Measurements from ENCODE around the gene TOX4.
A peak's percentile ranks its signal among the peaks of the same experiment; 100 is the strongest.

TOX4 gene

GRCh38 chr14:21503376-21503775 is 26.4 kb downstream of the TOX4 start:
- no peak for DNase-seq

- no peak for DNase-seq
Observed at GRCh38 chr14:21505012-21505553, 28.1 kb downstream of the TOX4 start.

- DNase-seq = no peak
Observed at GRCh38 chr14:21506557-21506956, 29.6 kb downstream of the TOX4 start.

- no peak for DNase-seq
Observed at GRCh38 chr14:21509432-21510143, 32.6 kb downstream of the TOX4 start.

GRCh38 chr14:21510735-21511657 is 34.0 kb downstream of the TOX4 start, which contains the start of gene METTL3:
TSS of gene METTL3 (minus strand) at chr14:21511340. CDS start at chr14:21511223, 117 bp downstream.
- DNase-seq = peak; percentile 100

GRCh38 chr14:21514341-21514740 is 37.3 kb downstream of the TOX4 start:
- no peak for DNase-seq

- no peak for DNase-seq
Observed at GRCh38 chr14:21518725-21519124, 41.7 kb downstream of the TOX4 start.

- no peak for DNase-seq
Observed at GRCh38 chr14:21520767-21521166, 43.8 kb downstream of the TOX4 start.

- DNase-seq = no peak
Observed at GRCh38 chr14:21521501-21521900, 44.5 kb downstream of the TOX4 start.

- no peak for DNase-seq
Observed at GRCh38 chr14:21523203-21523602, 46.2 kb downstream of the TOX4 start.

- no peak for DNase-seq
Observed at GRCh38 chr14:21524575-21525490, 47.8 kb downstream of the TOX4 start.

- peak; percentile 62 for DNase-seq
Observed at GRCh38 chr14:21525571-21525961, 48.6 kb downstream of the TOX4 start.

GRCh38 chr14:21525962-21526671 is 49.1 kb downstream of the TOX4 start, which contains the start of gene SALL2:
TSS of gene SALL2 (minus strand) at chr14:21526346. CDS start at chr14:21526127, 219 bp downstream.
- peak; percentile 100 for DNase-seq

- DNase-seq = peak; percentile 75
Observed at GRCh38 chr14:21526672-21527317, 49.8 kb downstream of the TOX4 start.

- DNase-seq = no peak
Observed at GRCh38 chr14:21527318-21527679, 50.3 kb downstream of the TOX4 start.

- peak; percentile 68 for DNase-seq
Observed at GRCh38 chr14:21528381-21529348, 51.7 kb downstream of the TOX4 start.

GRCh38 chr14:21529515-21529914 is 52.5 kb downstream of the TOX4 start:
- no peak for DNase-seq

GRCh38 chr14:21533294-21533693 is 56.3 kb downstream of the TOX4 start:
- no peak for DNase-seq

GRCh38 chr14:21534576-21534975 is 57.6 kb downstream of the TOX4 start:
- DNase-seq = no peak

All from NCI-H2171 (cell line).